HEK293T (cell line): ENCODE measurements around the gene KCNA2.

Source experiments
- CTCF ChIA-PET: fragments of 350-600 bp; formaldehyde crosslinking; extraction: SDS; loops from one replicate; lab custom pipeline; 2021; ENCODE audit warnings: antibody characterized with exemption, inconsistent platforms; lab: Yijun Ruan, JAX
- POLR2A ChIA-PET: fragments of 350-600 bp; formaldehyde crosslinking; extraction: SDS; loops from one replicate; lab custom pipeline; 2020; ENCODE audit warnings: antibody characterized with exemption, inconsistent platforms; lab: Yijun Ruan, JAX
- DNase-seq: peaks from one replicate; pipeline ENCODE4 v3.0.0; 2012; ENCODE audit warnings: mixed read lengths; ENCODE audit errors: extremely low spot score
- ARNT ChIP-seq: fragments of 450-650 bp; IDR thresholded peaks from 2 replicates; pipeline ENCODE4 v1.6.1; 2017; ENCODE audit warnings: mild to moderate bottlenecking
- BHLHE40 ChIP-seq: fragments of 450-650 bp; IDR thresholded peaks from 2 replicates; pipeline ENCODE4 v1.6.1; 2016; ENCODE audit warnings: mild to moderate bottlenecking, moderate library complexity, borderline replicate concordance
- CTBP1 ChIP-seq: fragments of 450-650 bp; IDR thresholded peaks from 2 replicates; pipeline ENCODE4 v1.6.1; 2016; ENCODE audit warnings: borderline replicate concordance
- ELF4 ChIP-seq: fragments of 450-650 bp; IDR thresholded peaks from 2 replicates; pipeline ENCODE4 v1.6.1; 2017; ENCODE audit warnings: antibody characterized with exemption
- FOXA1 ChIP-seq: fragments of 450-650 bp; IDR thresholded peaks from 2 replicates; pipeline ENCODE4 v1.6.1; 2016; ENCODE audit warnings: mild to moderate bottlenecking
- FOXK2 ChIP-seq: fragments of 450-650 bp; IDR thresholded peaks from 2 replicates; pipeline ENCODE4 v1.6.1; 2016; ENCODE audit warnings: mild to moderate bottlenecking
- FOXM1 ChIP-seq: fragments of 450-650 bp; IDR thresholded peaks from 2 replicates; pipeline ENCODE4 v1.6.1; 2017; ENCODE audit warnings: mild to moderate bottlenecking, borderline replicate concordance
- HDGF ChIP-seq: fragments of 450-650 bp; IDR thresholded peaks from 2 replicates; pipeline ENCODE4 v1.6.1; 2017; ENCODE audit warnings: antibody characterized with exemption, borderline replicate concordance
- L3MBTL2 ChIP-seq: fragments of 450-650 bp; conservative IDR thresholded peaks from 2 replicates; pipeline ENCODE4 v1.6.1; 2016; ENCODE audit warnings: mild to moderate bottlenecking
- LEF1 ChIP-seq: fragments of 450-650 bp; IDR thresholded peaks from 2 replicates; pipeline ENCODE4 v1.6.1; 2017; ENCODE audit warnings: mild to moderate bottlenecking, borderline replicate concordance
- NFRKB ChIP-seq: fragments of 450-650 bp; IDR thresholded peaks from 2 replicates; pipeline ENCODE4 v1.6.1; 2016; ENCODE audit warnings: mild to moderate bottlenecking, moderate library complexity
- PKNOX1 ChIP-seq: fragments of 450-650 bp; IDR thresholded peaks from 2 replicates; pipeline ENCODE4 v1.6.1; 2016
- SP1 ChIP-seq: fragments of 450-650 bp; IDR thresholded peaks from 2 replicates; pipeline ENCODE4 v1.6.1; 2017
- SUZ12 ChIP-seq: fragments of 450-650 bp; IDR thresholded peaks from 2 replicates; pipeline ENCODE4 v1.6.1; 2016; ENCODE audit warnings: mild to moderate bottlenecking
- TARDBP ChIP-seq: fragments of 450-650 bp; IDR thresholded peaks from 2 replicates; pipeline ENCODE4 v1.6.1; 2016
- ZNF384 ChIP-seq: fragments of 450-650 bp; IDR thresholded peaks from 2 replicates; pipeline ENCODE4 v1.6.1; 2016

Gene KCNA2

GRCh38 chr1:110583505-110583904 lies 22.7 kb downstream of the KCNA2 start:
- TF ChIP-seq FOXM1 (no peak), LEF1 (no peak), NFRKB (no peak), CTBP1 (no peak), SUZ12 (no peak), ARNT (no peak), BHLHE40 (no peak), SP1 (no peak)
- CTCF ChIA-PET: no interaction called here

GRCh38 chr1:110582378-110582777 lies 23.8 kb downstream of the KCNA2 start:
- TF ChIP-seq NFRKB: no peak
- TF ChIP-seq SP1: no peak
- TF ChIP-seq FOXK2: no peak
- TF ChIP-seq BHLHE40: no peak
- TF ChIP-seq CTBP1: no peak
- TF ChIP-seq LEF1: no peak
- TF ChIP-seq SUZ12: no peak
- TF ChIP-seq FOXM1: no peak
- TF ChIP-seq L3MBTL2: no peak
- no peak for TF ChIP-seq ZNF384
- TF ChIP-seq PKNOX1: no peak
- TF ChIP-seq ARNT: no peak
- TF ChIP-seq TARDBP: no peak
- TF ChIP-seq ELF4: no peak
- no peak for TF ChIP-seq HDGF
- no peak for DNase-seq
- ChIA-PET POLR2A (no interaction called here), CTCF (no interaction called here)

More at GRCh38 chr1:110583505-110583904, 22.7 kb downstream of the KCNA2 start:
- no peak for DNase-seq
- POLR2A ChIA-PET: no interaction called here

- DNase-seq: no peak
- ChIA-PET CTCF (interaction anchor here (1.1 kb wide), 1 partner anchor 26 kb away, joined by 3 read pairs; no protein-coding TSS in a partner anchor), POLR2A (no interaction called here)
- TF ChIP-seq BHLHE40 (no peak), PKNOX1 (peak; percentile 77)
These were observed 24.4 kb downstream of the KCNA2 start for GRCh38 chr1:110581682-110582145.

- CTCF ChIA-PET: no interaction called here
- no peak for TF ChIP-seq ARNT
- no peak for TF ChIP-seq PKNOX1
- TF ChIP-seq LEF1: no peak
- no peak for TF ChIP-seq FOXM1
- no peak for TF ChIP-seq SP1
- TF ChIP-seq FOXK2: no peak
- no peak for TF ChIP-seq FOXA1
- no peak for TF ChIP-seq HDGF
- no peak for TF ChIP-seq TARDBP
- no peak for TF ChIP-seq ZNF384
- no peak for TF ChIP-seq NFRKB
- no peak for TF ChIP-seq BHLHE40
- TF ChIP-seq L3MBTL2: no peak
- TF ChIP-seq ELF4: no peak
- POLR2A ChIA-PET: no interaction called here
- no peak for DNase-seq
These were observed 25.9 kb downstream of the KCNA2 start for GRCh38 chr1:110580244-110580643.

GRCh38 chr1:110579460-110579859 lies 26.7 kb downstream of the KCNA2 start:
- no peak for DNase-seq
- ChIA-PET POLR2A (no interaction called here), CTCF (no interaction called here)
- no peak for TF ChIP-seq SP1

GRCh38 chr1:110576441-110576840 lies 29.7 kb downstream of the KCNA2 start:
- POLR2A ChIA-PET: no interaction called here
- CTCF ChIA-PET: no interaction called here
- no peak for DNase-seq
- TF ChIP-seq LEF1: no peak
- TF ChIP-seq PKNOX1: no peak
- no peak for TF ChIP-seq CTBP1
- TF ChIP-seq SP1: no peak
- TF ChIP-seq ELF4: no peak
- TF ChIP-seq FOXK2: no peak
- TF ChIP-seq HDGF: no peak
- no peak for TF ChIP-seq NFRKB
- TF ChIP-seq ZNF384: no peak
- no peak for TF ChIP-seq L3MBTL2
- TF ChIP-seq FOXM1: no peak
- TF ChIP-seq SUZ12: no peak
- no peak for TF ChIP-seq TARDBP
- TF ChIP-seq BHLHE40: no peak
- no peak for TF ChIP-seq ARNT
- TF ChIP-seq FOXA1: no peak
